ENCODE data around the gene SCARB2. TPM values are rescaled to one million over a fixed set of nuclear protein-coding genes. Genes with fewer than 3 reads are reported as not detected.

Gene SCARB2
- total RNA-seq, 2 donors from 2014 or later: 74.5 to 167 TPM

GRCh38 chr4:76147454-76148141 is 66.0 kb downstream of the SCARB2 start:
- peak overlapping the region; percentile 84 to 94 (median 89) for H3K27ac ChIP-seq
- no peaks in the 10 kb centered on the region for H3K27me3 ChIP-seq
- DNase-seq (peak in 3 of 4 donors; percentile 36 to 61 (median 59)), ATAC-seq (peak; percentile 53)
- no peaks in the 10 kb centered on the region for H3K36me3 ChIP-seq (replicated peaks in 1 of 2; ENCODE audit: insufficient read depth in 1 of 2, low read depth in 2 of 2)
- no peaks in the 10 kb centered on the region for H3K9me3 ChIP-seq
- H3K4me1 ChIP-seq: peaks cover 33% of the 10 kb centered on the region
- peak overlapping the region; percentile 55 to 86 for H3K4me3 ChIP-seq
- WGBS, 2 donors: 0% methylated on average over 22 to 31 of the region's 31 CpGs
- intact Hi-C loops (cut with DNase I): no loop called here
- TF ChIP-seq CTCF (IDR thresholded peaks at IDR 0.05) (no peak), POLR2A (IDR thresholded peaks at IDR 0.05) (no peak)

- no peaks in the 10 kb centered on the region for H3K9me3 ChIP-seq
- no peaks in the 10 kb centered on the region for H3K36me3 ChIP-seq (replicated peaks in 1 of 2; ENCODE audit: insufficient read depth in 1 of 2, low read depth in 2 of 2)
- no peak overlapping the region for H3K4me3 ChIP-seq
- TF ChIP-seq CTCF (IDR thresholded peaks at IDR 0.05): no peak
- no peak for TF ChIP-seq POLR2A (IDR thresholded peaks at IDR 0.05)
- peaks cover 36% of the 10 kb centered on the region for H3K4me1 ChIP-seq
- H3K27me3 ChIP-seq: no peaks in the 10 kb centered on the region
- no peak overlapping the region for H3K27ac ChIP-seq
- DNase-seq: no peak
- intact Hi-C loops (cut with DNase I): no loop called here
- ATAC-seq: no peak
These were observed 69.1 kb downstream of the SCARB2 start for GRCh38 chr4:76144546-76144945.

- no peak for DNase-seq
- ATAC-seq: no peak
- Histone ChIP-seq H3K4me1 (peaks cover 16% of the 10 kb centered on the region), H3K27ac (no peak overlapping the region), H3K4me3 (no peak overlapping the region), H3K9me3 (no peaks in the 10 kb centered on the region), H3K36me3 (replicated peaks in 1 of 2; ENCODE audit: insufficient read depth in 1 of 2, low read depth in 2 of 2) (peaks cover 0 to 5% of the 10 kb centered on the region in 2 donors), H3K27me3 (no peaks in the 10 kb centered on the region)
- TF ChIP-seq POLR2A (IDR thresholded peaks at IDR 0.05) (no peak), CTCF (IDR thresholded peaks at IDR 0.05) (no peak)
- intact Hi-C loops (cut with DNase I): no loop called here
- WGBS, 2 donors: 91 to 96% methylated on average over 3 of the region's 3 CpGs
These were observed 72.4 kb downstream of the SCARB2 start for GRCh38 chr4:76141241-76141640.

- intact Hi-C loops (cut with DNase I): no loop called here
- H3K27me3 ChIP-seq: no peaks in the 10 kb centered on the region
- WGBS, 2 donors: 96% methylated on average over 3 of the region's 3 CpGs
- no peak overlapping the region for H3K4me3 ChIP-seq
- no peak for TF ChIP-seq POLR2A (IDR thresholded peaks at IDR 0.05)
- no peak for TF ChIP-seq CTCF (IDR thresholded peaks at IDR 0.05)
- ATAC-seq (no peak), DNase-seq (no peak)
- no peak overlapping the region for H3K27ac ChIP-seq
- H3K9me3 ChIP-seq: no peaks in the 10 kb centered on the region
- peaks cover 5 to 9% of the 10 kb centered on the region in 2 donors for H3K36me3 ChIP-seq (replicated peaks in 1 of 2; ENCODE audit: insufficient read depth in 1 of 2, low read depth in 2 of 2)
- peaks cover 5% of the 10 kb centered on the region for H3K4me1 ChIP-seq
These were observed 85.9 kb downstream of the SCARB2 start for GRCh38 chr4:76127754-76128153.

- TF ChIP-seq CTCF (IDR thresholded peaks at IDR 0.05) (no peak), POLR2A (IDR thresholded peaks at IDR 0.05) (no peak)
- Histone ChIP-seq H3K36me3 (replicated peaks in 1 of 2; ENCODE audit: insufficient read depth in 1 of 2, low read depth in 2 of 2) (peaks cover 5 to 12% of the 10 kb centered on the region in 2 donors), H3K27ac (no peak overlapping the region), H3K9me3 (no peaks in the 10 kb centered on the region), H3K4me1 (peaks cover 5% of the 10 kb centered on the region), H3K27me3 (no peaks in the 10 kb centered on the region), H3K4me3 (no peak overlapping the region)
- ATAC-seq: no peak
- no peak for DNase-seq
- intact Hi-C loops (cut with DNase I): no loop called here
These were observed 87.8 kb downstream of the SCARB2 start for GRCh38 chr4:76125816-76126215.
